Caco-2 (cell line): ENCODE measurements around the gene PEX12. TPM values are rescaled to one million over a fixed set of nuclear protein-coding genes. Genes with fewer than 3 reads are reported as not detected.

Source experiments
- BruUV-seq: library from RNA; stranded (reverse); fragments of 400-500 nt; replicated peaks from 2 replicates; lab custom pipeline; 2021; lab: Mats Ljungman, UMichigan
- CTCF ChIA-PET: fragments of 300-600 bp; sonication (Branson Sonifier 250); formaldehyde crosslinking; loops from one replicate; lab custom pipeline; 2022; ENCODE audit warnings: antibody characterized with exemption; lab: Charles Lee
- POLR2A ChIA-PET: fragments of 300-600 bp; sonication (Branson Sonifier 250); formaldehyde crosslinking; loops from one replicate; lab custom pipeline; 2022; ENCODE audit warnings: antibody characterized with exemption; lab: Charles Lee
- DNase-seq, 2 experiments: peaks; one replicate each; pipeline versions ENCODE4 v3.0.0 to v3.0.0-alpha.2; 2020 to 2022
- H3K27me3 ChIP-seq: replicated peaks from 2 replicates; pipeline ENCODE4 v1.6.0; 2011; ENCODE audit warnings: low read length; ENCODE audit not compliant: control insufficient read depth, insufficient read depth
- H3K36me3 ChIP-seq: 2 replicates; pipeline ENCODE4 v1.5.1; 2011; ENCODE audit warnings: low read length; ENCODE audit not compliant: control insufficient read depth, insufficient read depth
- H3K4me1 ChIP-seq: fragments of 250-450 bp; sonication (Bioruptor Pico); 2 replicates; pipeline ENCODE4 v1.5.1; 2020; ENCODE audit warnings: mild to moderate bottlenecking
- H3K4me3 ChIP-seq: 2 replicates; pipeline ENCODE4 v1.5.1; 2011; ENCODE audit warnings: low read depth, mild to moderate bottlenecking, control low read depth, low read length
- H3K9me3 ChIP-seq: fragments of 250-450 bp; sonication (Bioruptor Pico); 2 replicates; pipeline ENCODE4 v1.5.1; 2020; ENCODE audit warnings: mild to moderate bottlenecking, moderate library complexity
- H3K27ac Mint-ChIP-seq: one replicate; pipeline ENCODE4 v1.8.0; 2022; ENCODE audit warnings: mixed read lengths; ENCODE audit not compliant: unreplicated experiment
- H3K27me3 Mint-ChIP-seq: one replicate; pipeline ENCODE4 v1.8.0; 2022; ENCODE audit warnings: mixed read lengths; ENCODE audit not compliant: insufficient read depth, unreplicated experiment
- H3K36me3 Mint-ChIP-seq: one replicate; pipeline ENCODE4 v1.8.0; 2022; ENCODE audit warnings: mild to moderate bottlenecking, mixed read lengths; ENCODE audit not compliant: insufficient read depth, unreplicated experiment
- H3K4me1 Mint-ChIP-seq: one replicate; pipeline ENCODE4 v1.8.0; 2022; ENCODE audit warnings: low read depth, mixed read lengths; ENCODE audit not compliant: unreplicated experiment
- H3K4me3 Mint-ChIP-seq: one replicate; pipeline ENCODE4 v1.8.0; 2022; ENCODE audit warnings: mild to moderate bottlenecking, moderate library complexity, mixed read lengths; ENCODE audit not compliant: unreplicated experiment
- H3K9me3 Mint-ChIP-seq: one replicate; pipeline ENCODE4 v1.8.0; 2022; ENCODE audit warnings: mixed read lengths; ENCODE audit not compliant: unreplicated experiment
- CTCF ChIP-seq, 2 experiments: fragments of 200-600 bp in 1 of 2; IDR thresholded peaks; 1 replicate in 1 of 2; 2 replicates in 1 of 2; pipeline versions ENCODE4 v1.5.1 to v1.8.0; 2011 to 2022; ENCODE audit warnings: antibody characterized with exemption in 1 of 2, control low read depth in 1 of 2, inconsistent platforms in 1 of 2, low read depth in 1 of 2, low read length in 1 of 2, mild to moderate bottlenecking in 1 of 2, moderate library complexity in 1 of 2; ENCODE audit not compliant: insufficient read depth in 1 of 2, severe bottlenecking in 1 of 2, unreplicated experiment in 1 of 2
- intact Hi-C: fragments of 100-400 bp; cut with micrococcal nuclease; formaldehyde crosslinking; loops from one replicate; pipeline ENCODE4 v1.10.0; 2022; ENCODE audit not compliant: unreplicated experiment
- total RNA-seq: library from RNA; stranded (reverse); gene quantifications from 2 replicates; pipeline ENCODE4 v1.2.3, GENCODE V29; 2022

Gene PEX12
- total RNA-seq, 1 experiment from 2014 or later, result 4.8 TPM

DNA sequence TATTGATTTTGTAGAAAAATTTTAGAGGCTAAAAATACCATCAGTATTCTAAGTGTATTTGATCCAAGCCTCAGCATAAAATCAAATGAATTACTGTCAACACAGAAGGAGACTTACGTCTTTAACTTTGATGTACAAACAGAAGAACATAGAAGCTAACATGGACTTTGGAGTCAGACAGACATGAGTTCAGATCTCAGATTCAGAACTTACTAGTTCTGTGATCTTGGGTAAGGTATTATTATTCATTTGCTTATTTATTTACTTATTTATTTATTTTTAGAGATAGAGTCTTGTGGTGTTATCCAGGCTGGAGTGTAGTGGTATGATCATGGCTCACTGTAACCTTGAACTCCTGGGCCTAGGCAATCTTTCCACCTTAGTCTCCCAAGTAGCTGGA is 36.9 kb downstream of the PEX12 start:
- no peaks in the 10 kb centered on the region for H3K9me3 ChIP-seq
- no peaks in the 10 kb centered on the region for H3K9me3 Mint-ChIP-seq
- intact Hi-C loops, result no loop called here
- H3K4me3 ChIP-seq, result no peak overlapping the region
- H3K27me3 Mint-ChIP-seq, result peaks cover 27% of the 10 kb centered on the region
- no TSS peak for BruUV-seq
- CTCF ChIA-PET, result no interaction called here
- H3K36me3 Mint-ChIP-seq, result no peaks in the 10 kb centered on the region
- H3K36me3 ChIP-seq, result no peaks in the 10 kb centered on the region
- DNase-seq, result no peak
- no peak overlapping the region for H3K27ac Mint-ChIP-seq
- POLR2A ChIA-PET, result no interaction called here
- H3K4me3 Mint-ChIP-seq, result no peak overlapping the region
- H3K4me1 Mint-ChIP-seq, result no peaks in the 10 kb centered on the region
- no peaks in the 10 kb centered on the region for H3K27me3 ChIP-seq
- TF ChIP-seq CTCF (IDR thresholded peaks at IDR 0.05; ENCODE audit: insufficient read depth in 1 of 2, low read depth in 1 of 2, low read length in 1 of 2, severe bottlenecking in 1 of 2, unreplicated experiment in 1 of 2), result no peak
- H3K4me1 ChIP-seq, result no peaks in the 10 kb centered on the region

- TF ChIP-seq CTCF (IDR thresholded peaks at IDR 0.05; ENCODE audit: insufficient read depth in 1 of 2, low read depth in 1 of 2, low read length in 1 of 2, severe bottlenecking in 1 of 2, unreplicated experiment in 1 of 2), result no peak
- ChIA-PET CTCF (no interaction called here), POLR2A (no interaction called here)
- no peaks in the 10 kb centered on the region for H3K9me3 Mint-ChIP-seq
- no peaks in the 10 kb centered on the region for H3K36me3 Mint-ChIP-seq
- H3K4me1 ChIP-seq, result no peaks in the 10 kb centered on the region
- no peak overlapping the region for H3K4me3 ChIP-seq
- no peak for DNase-seq
- H3K27ac Mint-ChIP-seq, result no peak overlapping the region
- no peaks in the 10 kb centered on the region for H3K4me1 Mint-ChIP-seq
- H3K27me3 ChIP-seq, result no peaks in the 10 kb centered on the region
- H3K9me3 ChIP-seq, result no peaks in the 10 kb centered on the region
- H3K27me3 Mint-ChIP-seq, result peaks cover 27% of the 10 kb centered on the region
- no peak overlapping the region for H3K4me3 Mint-ChIP-seq
- no TSS peak for BruUV-seq
- H3K36me3 ChIP-seq, result no peaks in the 10 kb centered on the region
- intact Hi-C loops, result no loop called here
Observed at GRCh38 chr17:35540589-35541404, 37.6 kb downstream of the PEX12 start.

- H3K27me3 Mint-ChIP-seq, result peaks cover 23% of the 10 kb centered on the region
- ChIA-PET CTCF (interaction anchor here (0.6 to 1.0 kb wide), 7 partner anchors 17 to 371 kb away, joined by 3 to 5 read pairs (median 4); partner anchors contain the start of gene AP2B1), POLR2A (no interaction called here)
- H3K27ac Mint-ChIP-seq, result no peak overlapping the region
- intact Hi-C loops, result loop anchor here (1.0 to 10.0 kb wide), 3 partner anchors 227 to 545 kb away; partner anchors contain the start of gene SLFN5
- H3K4me1 Mint-ChIP-seq, result no peaks in the 10 kb centered on the region
- no peak overlapping the region for H3K4me3 Mint-ChIP-seq
- no peak for DNase-seq
- Histone ChIP-seq H3K36me3 (no peaks in the 10 kb centered on the region), H3K4me1 (no peaks in the 10 kb centered on the region), H3K4me3 (no peak overlapping the region), H3K27me3 (no peaks in the 10 kb centered on the region), H3K9me3 (no peaks in the 10 kb centered on the region)
- BruUV-seq, result no TSS peak
- H3K36me3 Mint-ChIP-seq, result no peaks in the 10 kb centered on the region
- TF ChIP-seq CTCF (IDR thresholded peaks at IDR 0.05; ENCODE audit: insufficient read depth in 1 of 2, low read depth in 1 of 2, low read length in 1 of 2, severe bottlenecking in 1 of 2, unreplicated experiment in 1 of 2), result no peak
- H3K9me3 Mint-ChIP-seq, result no peaks in the 10 kb centered on the region
Observed at GRCh38 chr17:35539659-35540026, 38.7 kb downstream of the PEX12 start.
